Transverse colon (tissue), 3 donors: ENCODE measurements around the gene EIF3A.

ENCODE experiments used
- CTCF ChIP-seq, 5 experiments: fragments of 200-600 bp in 3 of 5; fragments of 450-650 bp in 2 of 5; sonication (generic) in 3 of 5; IDR thresholded peaks; 1 replicate in 2 of 5; 2 replicates in 3 of 5; pipeline ENCODE4 v1.5.1; 2016 to 2017; ENCODE audit warnings: antibody characterized with exemption in 5 of 5, inconsistent platforms in 3 of 5, mild to moderate bottlenecking in 2 of 5, moderate library complexity in 1 of 5
- POLR2A ChIP-seq: fragments of 450-650 bp; IDR thresholded peaks from one replicate; pipeline ENCODE4 v1.6.1; 2016; ENCODE audit warnings: antibody characterized with exemption, mild to moderate bottlenecking, moderate library complexity

DNA sequence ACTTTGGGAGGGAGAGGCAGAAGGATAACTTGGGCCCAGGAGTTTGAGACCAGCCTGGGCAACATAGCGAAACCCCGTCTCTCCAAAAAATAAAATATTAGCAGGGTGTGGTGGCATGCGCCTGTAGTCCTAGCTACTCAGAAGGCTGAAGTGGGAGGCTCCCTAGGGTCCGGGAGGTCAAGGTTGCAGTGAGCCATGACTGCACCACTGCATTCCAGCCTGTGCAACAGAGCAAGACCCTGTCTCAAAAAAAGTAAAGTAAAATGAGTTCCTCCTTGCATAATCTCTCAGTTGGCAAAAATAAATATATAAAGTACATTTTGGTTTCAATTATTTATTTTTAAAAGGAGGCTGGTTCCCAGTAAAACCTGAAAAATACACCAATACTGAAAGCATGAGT lies 39.3 kb downstream of the EIF3A start:
- TF ChIP-seq CTCF (IDR thresholded peaks at IDR 0.05) (no peak), POLR2A (no peak)
